EL (cell line): ENCODE measurements around the gene OAS2.

Experiments
- DNase-seq: peaks from one replicate; pipeline ENCODE4 v3.0.0-alpha.2; 2016

Gene OAS2

DNA sequence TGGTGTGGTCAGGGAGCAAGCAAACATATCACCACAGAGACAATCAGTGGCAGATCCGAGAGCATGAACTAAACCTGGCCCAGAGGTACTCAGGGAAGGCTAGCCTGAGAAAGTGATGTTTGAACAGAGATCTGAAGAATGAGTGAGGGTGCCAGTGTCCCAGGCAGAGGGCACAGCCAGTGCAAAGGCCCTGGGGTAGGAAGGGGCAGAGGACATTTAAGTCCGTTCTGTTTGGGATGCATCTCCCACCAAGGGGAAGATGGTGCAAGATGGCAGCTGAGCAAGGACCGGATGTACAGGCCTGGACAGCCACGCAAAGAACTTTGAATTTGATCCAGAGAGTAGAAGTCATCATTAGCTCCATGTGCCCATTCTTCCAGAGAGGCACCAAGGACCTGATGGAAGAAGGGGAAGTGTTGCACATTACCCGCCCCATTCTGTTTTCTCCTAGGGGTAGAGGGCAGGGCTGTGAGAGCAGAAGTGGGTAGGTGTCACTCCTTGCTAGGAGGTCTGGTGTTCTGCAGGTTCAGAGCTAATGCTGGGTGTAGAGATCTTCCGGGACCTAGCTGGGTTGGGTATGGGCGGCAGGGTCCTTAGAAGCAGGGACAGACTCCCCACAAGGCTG is 82.1 kb downstream of the OAS2 start:
- no peak for DNase-seq

DNA sequence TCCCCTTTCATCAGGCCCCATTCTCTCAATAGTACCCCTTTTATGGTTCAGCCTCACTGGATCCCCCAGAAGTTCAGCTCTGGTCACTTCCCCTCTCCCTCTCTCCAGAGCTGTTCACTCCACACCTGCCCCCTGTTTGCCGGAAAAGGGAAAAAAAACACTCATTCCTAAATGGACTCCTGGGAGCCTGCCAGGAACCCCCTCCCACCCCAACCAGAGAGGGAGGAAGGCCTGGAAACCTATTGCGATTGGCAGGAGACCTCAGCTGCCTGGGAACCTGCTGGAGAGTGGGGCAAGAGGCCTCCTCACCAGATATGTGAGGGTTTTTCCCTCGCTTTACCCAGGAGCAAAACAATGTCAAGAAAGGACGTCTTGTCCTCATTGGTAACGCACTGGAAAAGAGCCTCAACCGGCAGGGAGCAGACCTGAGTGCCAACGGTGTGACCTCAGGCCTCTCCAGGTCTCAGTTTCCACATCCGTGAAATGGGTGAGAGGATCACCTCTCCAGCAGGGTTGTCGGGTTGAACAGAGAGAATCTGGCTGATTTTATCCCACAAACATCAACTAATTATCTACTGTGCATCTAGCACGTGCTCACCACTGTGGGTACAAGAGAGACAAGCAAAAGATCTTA is 82.9 kb downstream of the OAS2 start:
- no peak for DNase-seq
